ENCODE measurements around the gene ACSF3.

- no peak for TF ChIP-seq GATA2 (IDR thresholded peaks at IDR 0.05; ENCODE audit: low read depth, low read length)
- no peak for TF ChIP-seq GATA3 (IDR thresholded peaks at IDR 0.05; ENCODE audit: low read depth, low read length)
Observed at GRCh38 chr16:89050868-89051311, 42.8 kb upstream of the ACSF3 start.

All from SH-SY5Y (cell line).